Measurements from ENCODE around the gene LRRC73. TPM values are rescaled to one million over a fixed set of nuclear protein-coding genes. Genes with fewer than 3 reads are reported as not detected.
A peak's percentile ranks its signal among the peaks of the same experiment; 100 is the strongest.

The LRRC73 gene
- total RNA-seq, 1 donor from 2014 or later: 1.6 TPM

DNA sequence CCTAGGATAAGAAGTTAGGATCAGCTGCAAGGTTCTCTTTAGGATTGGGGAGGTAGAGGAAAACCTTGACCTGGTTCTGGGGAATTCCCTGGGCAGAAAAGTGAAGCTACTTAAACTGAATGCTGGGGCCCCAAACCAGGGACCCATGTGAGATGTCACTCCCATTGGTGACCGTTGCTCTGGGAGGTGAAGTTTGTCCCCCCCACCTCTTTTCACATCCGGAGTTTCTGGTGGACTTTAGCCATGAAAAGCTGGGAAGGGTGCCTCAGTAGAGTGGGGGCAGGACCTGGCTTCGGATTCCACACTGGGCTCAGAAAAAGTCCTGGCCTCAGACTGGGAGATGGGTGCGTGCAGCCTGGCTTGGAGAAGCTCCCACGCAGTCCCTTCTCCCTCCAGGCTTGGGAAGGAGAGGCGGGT is 19.6 kb downstream of the LRRC73 start:
- H3K36me3 ChIP-seq: no peaks in the 10 kb centered on the region
- H3K27ac ChIP-seq (replicated peaks): no peak overlapping the region
- H3K4me3 ChIP-seq: no peak overlapping the region
- intact Hi-C loops (cut with micrococcal nuclease): loop anchor here (5.0 to 10.0 kb wide), 2 partner anchors 38 to 106 kb away; no protein-coding TSS in a partner anchor
- H3K9me3 ChIP-seq (replicated peaks): no peaks in the 10 kb centered on the region
- H3K4me1 ChIP-seq: peaks cover 8% of the 10 kb centered on the region
- no peaks in the 10 kb centered on the region for H3K27me3 ChIP-seq (ENCODE audit: low read depth)
- TF ChIP-seq, protein P1, sequence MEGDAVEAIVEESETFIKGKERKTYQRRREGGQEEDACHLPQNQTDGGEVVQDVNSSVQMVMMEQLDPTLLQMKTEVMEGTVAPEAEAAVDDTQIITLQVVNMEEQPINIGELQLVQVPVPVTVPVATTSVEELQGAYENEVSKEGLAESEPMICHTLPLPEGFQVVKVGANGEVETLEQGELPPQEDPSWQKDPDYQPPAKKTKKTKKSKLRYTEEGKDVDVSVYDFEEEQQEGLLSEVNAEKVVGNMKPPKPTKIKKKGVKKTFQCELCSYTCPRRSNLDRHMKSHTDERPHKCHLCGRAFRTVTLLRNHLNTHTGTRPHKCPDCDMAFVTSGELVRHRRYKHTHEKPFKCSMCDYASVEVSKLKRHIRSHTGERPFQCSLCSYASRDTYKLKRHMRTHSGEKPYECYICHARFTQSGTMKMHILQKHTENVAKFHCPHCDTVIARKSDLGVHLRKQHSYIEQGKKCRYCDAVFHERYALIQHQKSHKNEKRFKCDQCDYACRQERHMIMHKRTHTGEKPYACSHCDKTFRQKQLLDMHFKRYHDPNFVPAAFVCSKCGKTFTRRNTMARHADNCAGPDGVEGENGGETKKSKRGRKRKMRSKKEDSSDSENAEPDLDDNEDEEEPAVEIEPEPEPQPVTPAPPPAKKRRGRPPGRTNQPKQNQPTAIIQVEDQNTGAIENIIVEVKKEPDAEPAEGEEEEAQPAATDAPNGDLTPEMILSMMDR (IDR thresholded peaks at IDR 0.05; ENCODE audit: borderline replicate concordance): no peak
- DNase-seq: no peak

DNA sequence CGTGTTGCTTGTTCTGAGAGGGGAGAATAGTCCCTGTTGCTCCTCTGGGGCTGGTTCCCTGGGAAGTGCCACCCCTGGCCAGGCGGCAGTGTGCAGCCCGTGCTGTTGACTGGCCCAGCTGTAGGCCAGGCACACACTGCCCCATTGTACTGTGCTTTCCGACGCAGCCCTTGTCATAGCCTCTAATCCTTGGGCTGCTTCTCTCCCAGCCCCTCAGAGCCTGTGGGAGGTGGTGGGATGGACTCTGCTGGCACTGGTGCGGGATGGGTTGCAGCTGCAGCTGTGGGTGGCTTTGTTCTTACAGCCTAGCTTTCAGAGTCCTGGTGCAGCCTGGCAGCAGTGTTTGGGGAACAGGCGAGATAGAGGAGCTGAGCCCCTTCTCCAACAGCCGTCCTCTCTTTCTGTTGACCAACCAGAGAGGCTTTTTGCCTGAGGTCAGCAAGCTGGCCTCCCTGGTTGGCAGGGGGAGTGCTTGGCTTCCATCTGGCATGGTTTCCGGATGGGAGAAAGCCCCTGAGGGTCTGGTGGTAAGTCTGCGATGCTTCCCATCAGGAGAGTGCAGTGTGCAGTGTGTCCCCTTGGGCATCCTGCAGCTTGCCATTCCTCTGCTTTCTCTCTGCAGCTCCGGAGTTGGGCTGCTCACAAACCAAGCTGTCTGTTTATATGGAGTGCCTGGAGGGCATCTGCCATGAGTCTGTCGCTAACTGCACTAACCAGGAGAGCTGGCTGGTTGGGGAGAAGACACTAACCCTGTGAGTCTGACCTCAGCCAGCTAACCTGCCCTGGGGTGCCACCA is 20.7 kb downstream of the LRRC73 start:
- Histone ChIP-seq H3K36me3 (no peaks in the 10 kb centered on the region), H3K27ac (replicated peaks) (peak overlapping the region; percentile 4), H3K4me3 (no peak overlapping the region), H3K4me1 (peaks cover 15% of the 10 kb centered on the region), H3K27me3 (ENCODE audit: low read depth) (no peaks in the 10 kb centered on the region), H3K9me3 (replicated peaks) (no peaks in the 10 kb centered on the region)
- TF ChIP-seq, protein P1 (IDR thresholded peaks at IDR 0.05; ENCODE audit: borderline replicate concordance): no peak
- intact Hi-C loops (cut with micrococcal nuclease): loop anchor here (5.0 to 10.0 kb wide), 2 partner anchors 37 to 105 kb away; no protein-coding TSS in a partner anchor
- DNase-seq: no peak

DNA sequence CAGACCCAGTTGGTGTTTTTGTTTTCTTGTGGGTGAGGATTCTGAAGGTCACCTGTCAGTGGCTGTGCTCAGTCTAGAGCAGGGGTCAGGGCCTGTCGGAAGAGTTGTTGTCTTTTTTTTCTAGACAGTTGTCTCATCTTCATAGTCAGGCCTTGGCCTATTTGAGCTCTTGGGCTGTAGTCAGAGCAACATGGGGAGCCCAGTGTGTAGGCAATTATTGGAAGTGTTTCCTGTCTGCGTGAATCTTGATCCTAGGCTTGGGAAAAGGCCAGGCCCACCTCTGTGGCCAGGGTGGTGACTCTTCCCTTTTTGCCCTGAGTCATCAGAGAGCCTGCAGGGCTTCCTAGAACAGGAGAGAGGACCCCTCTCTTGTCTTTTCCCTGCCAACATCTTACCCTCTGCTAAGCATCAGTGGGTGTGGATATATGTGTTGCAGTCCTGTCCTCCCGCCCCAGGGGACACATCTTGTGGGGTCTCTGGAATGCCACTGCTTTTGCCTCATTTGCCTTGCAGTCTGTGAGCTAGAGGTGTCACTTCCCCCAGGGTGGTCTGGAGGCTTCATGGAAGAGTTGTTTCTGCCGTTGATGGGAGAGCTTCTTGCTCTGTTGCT is 21.4 kb downstream of the LRRC73 start:
- intact Hi-C loops (cut with micrococcal nuclease): no loop called here
- peaks cover 15% of the 10 kb centered on the region for H3K4me1 ChIP-seq
- H3K4me3 ChIP-seq: no peak overlapping the region
- TF ChIP-seq, protein P1 (IDR thresholded peaks at IDR 0.05; ENCODE audit: borderline replicate concordance): no peak
- peak overlapping the region; percentile 4 for H3K27ac ChIP-seq (replicated peaks)
- H3K9me3 ChIP-seq (replicated peaks): no peaks in the 10 kb centered on the region
- H3K36me3 ChIP-seq: no peaks in the 10 kb centered on the region
- DNase-seq: no peak
- no peaks in the 10 kb centered on the region for H3K27me3 ChIP-seq (ENCODE audit: low read depth)

DNA sequence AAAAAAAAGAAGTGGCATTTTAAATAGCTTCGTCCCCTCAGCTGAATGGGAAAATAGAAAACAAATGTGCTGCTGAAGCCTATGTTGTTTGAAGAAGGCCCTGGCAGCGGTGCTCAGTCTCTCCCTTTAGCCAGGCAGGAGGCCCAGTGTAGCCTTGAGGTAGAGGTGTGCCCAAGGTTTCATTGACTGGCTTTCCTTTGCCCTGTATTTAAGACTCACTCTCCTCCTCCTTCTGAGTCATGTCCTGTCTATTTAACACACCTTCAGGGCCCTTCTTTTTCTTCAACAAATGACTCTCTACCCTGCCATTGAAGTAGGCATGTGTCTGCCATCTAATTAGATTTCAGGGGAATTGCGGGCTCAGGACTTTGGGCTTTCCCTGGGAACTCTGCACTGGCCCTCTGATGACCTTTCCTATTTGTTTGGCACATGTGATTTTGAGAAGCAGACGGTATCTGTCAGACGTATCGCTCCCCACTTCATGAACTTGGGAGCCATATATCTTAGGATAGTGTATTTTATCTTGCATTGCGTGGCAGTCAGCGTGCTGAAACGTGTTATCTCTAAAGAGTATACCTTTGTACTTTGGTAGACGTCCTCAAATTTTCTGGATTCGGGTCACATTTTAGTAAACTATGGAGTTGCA is 28.4 kb downstream of the LRRC73 start:
- Histone ChIP-seq H3K4me1 (peaks cover 68% of the 10 kb centered on the region), H3K27me3 (ENCODE audit: low read depth) (no peaks in the 10 kb centered on the region), H3K4me3 (no peak overlapping the region), H3K9me3 (replicated peaks) (no peaks in the 10 kb centered on the region), H3K27ac (replicated peaks) (no peak overlapping the region), H3K36me3 (peaks cover 2% of the 10 kb centered on the region)
- TF ChIP-seq, protein P1 (IDR thresholded peaks at IDR 0.05; ENCODE audit: borderline replicate concordance): no peak
- intact Hi-C loops (cut with micrococcal nuclease): no loop called here
- DNase-seq: no peak

DNA sequence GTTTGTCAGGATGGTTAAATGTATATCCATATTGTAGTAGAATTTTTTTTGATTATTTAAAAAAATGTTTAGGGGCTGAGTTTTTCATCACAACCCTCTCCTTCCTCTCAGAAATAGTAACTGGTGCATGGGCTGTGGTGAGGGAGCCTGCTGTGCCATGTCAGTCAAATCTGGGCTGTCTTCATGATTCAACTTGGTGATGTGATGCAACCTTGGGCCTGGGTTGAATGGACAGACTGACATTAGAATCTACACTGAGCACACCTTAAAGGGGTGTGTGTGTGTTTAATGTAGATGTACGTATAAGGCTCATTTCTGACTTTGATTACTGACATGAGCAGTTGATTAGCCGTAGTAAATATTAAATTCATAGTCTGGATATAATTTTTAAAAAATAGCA is 29.1 kb downstream of the LRRC73 start:
- intact Hi-C loops (cut with micrococcal nuclease): no loop called here

More for the DNA sequence above, 29.1 kb downstream of the LRRC73 start:
- Histone ChIP-seq H3K27ac (replicated peaks) (no peak overlapping the region), H3K27me3 (ENCODE audit: low read depth) (no peaks in the 10 kb centered on the region), H3K4me3 (no peak overlapping the region), H3K4me1 (peaks cover 67% of the 10 kb centered on the region), H3K36me3 (peaks cover 2% of the 10 kb centered on the region), H3K9me3 (replicated peaks) (no peaks in the 10 kb centered on the region)
- TF ChIP-seq, protein P1 (IDR thresholded peaks at IDR 0.05; ENCODE audit: borderline replicate concordance): no peak
- DNase-seq: no peak

All from left ventricle myocardium inferior (tissue), 1 donor.